GF-D8 (cell line): ENCODE measurements around the gene COLEC12.
A peak's percentile ranks its signal among the peaks of the same experiment; 100 is the strongest.
"Not testable (repeated sequence)": the region's sequence is repeated elsewhere in the genome, so short reads cannot be mapped to it uniquely, and the experiment has no call there.

ENCODE experiments used
- DNase-seq: peaks from one replicate; lab custom pipeline; 2025; lab: John Stamatoyannopoulos, UW

The COLEC12 gene

GRCh38 chr18:320155-320554 lies 180.3 kb downstream of the COLEC12 start:
- DNase-seq = no peak

- DNase-seq = no peak
Measured at GRCh38 chr18:319720-320119, 180.8 kb downstream of the COLEC12 start.

GRCh38 chr18:318791-319291 lies 181.7 kb downstream of the COLEC12 start:
- DNase-seq = no peak

- no peak for DNase-seq
Measured at GRCh38 chr18:317618-318017, 182.9 kb downstream of the COLEC12 start.

- no peak for DNase-seq
Measured at GRCh38 chr18:316393-316792, 184.1 kb downstream of the COLEC12 start.

- DNase-seq = no peak
Measured at GRCh38 chr18:313931-314330, 186.6 kb downstream of the COLEC12 start.

- no peak for DNase-seq
Measured at GRCh38 chr18:312415-312814, 188.1 kb downstream of the COLEC12 start.

GRCh38 chr18:310042-310441 lies 190.5 kb downstream of the COLEC12 start:
- no peak for DNase-seq

GRCh38 chr18:308086-308485 lies 192.4 kb downstream of the COLEC12 start:
- DNase-seq = not testable (repeated sequence)

- no peak for DNase-seq
Measured at GRCh38 chr18:306608-307255, 193.8 kb downstream of the COLEC12 start.

GRCh38 chr18:305003-305501 lies 195.4 kb downstream of the COLEC12 start:
- DNase-seq = no peak

GRCh38 chr18:303607-304006 lies 196.9 kb downstream of the COLEC12 start:
- no peak for DNase-seq

- no peak for DNase-seq
Measured at GRCh38 chr18:303011-303410, 197.5 kb downstream of the COLEC12 start.

- no peak for DNase-seq
Measured at GRCh38 chr18:302097-302496, 198.4 kb downstream of the COLEC12 start.

- no peak for DNase-seq
Measured at GRCh38 chr18:297936-298335, 202.6 kb downstream of the COLEC12 start.

GRCh38 chr18:295756-296490 lies 204.6 kb downstream of the COLEC12 start:
- DNase-seq = no peak

- DNase-seq = no peak
Measured at GRCh38 chr18:294566-294965, 205.9 kb downstream of the COLEC12 start.

GRCh38 chr18:293536-293935 lies 207.0 kb downstream of the COLEC12 start:
- no peak for DNase-seq

GRCh38 chr18:292271-292670 lies 208.2 kb downstream of the COLEC12 start:
- no peak for DNase-seq

GRCh38 chr18:289970-290369 lies 210.5 kb downstream of the COLEC12 start:
- not testable (repeated sequence) for DNase-seq

- no peak for DNase-seq
Measured at GRCh38 chr18:289026-289425, 211.5 kb downstream of the COLEC12 start.

- peak; percentile 14 for DNase-seq
Measured at GRCh38 chr18:286515-287310, 213.8 kb downstream of the COLEC12 start.

- DNase-seq = no peak
Measured at GRCh38 chr18:285817-286216, 214.7 kb downstream of the COLEC12 start.
